ENCODE measurements around the gene SLF2.

Gene SLF2

GRCh38 chr10:100901051-100901450 lies 11.7 kb upstream of the SLF2 start:
- DNase-seq, result no peak

DNA sequence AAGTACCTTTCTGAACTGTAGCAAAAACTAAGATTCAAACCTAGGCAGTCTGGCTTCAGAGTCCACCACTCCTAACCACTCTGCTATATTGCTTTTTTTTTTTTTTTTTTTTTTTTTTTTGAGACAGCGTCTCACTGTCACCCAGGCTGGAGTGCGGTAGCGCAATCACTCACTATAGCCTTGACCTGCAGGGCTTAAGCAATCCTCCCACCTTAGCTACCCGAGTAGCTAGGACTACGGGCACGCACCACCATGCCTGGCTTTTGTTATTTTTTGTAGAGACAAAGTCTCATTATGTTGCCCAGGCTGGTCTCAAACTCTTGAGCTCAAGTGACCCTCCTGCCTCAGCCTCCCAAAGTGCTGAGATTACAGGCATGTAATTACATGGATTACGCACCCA lies 10.1 kb upstream of the SLF2 start:
- no peak for DNase-seq

DNA sequence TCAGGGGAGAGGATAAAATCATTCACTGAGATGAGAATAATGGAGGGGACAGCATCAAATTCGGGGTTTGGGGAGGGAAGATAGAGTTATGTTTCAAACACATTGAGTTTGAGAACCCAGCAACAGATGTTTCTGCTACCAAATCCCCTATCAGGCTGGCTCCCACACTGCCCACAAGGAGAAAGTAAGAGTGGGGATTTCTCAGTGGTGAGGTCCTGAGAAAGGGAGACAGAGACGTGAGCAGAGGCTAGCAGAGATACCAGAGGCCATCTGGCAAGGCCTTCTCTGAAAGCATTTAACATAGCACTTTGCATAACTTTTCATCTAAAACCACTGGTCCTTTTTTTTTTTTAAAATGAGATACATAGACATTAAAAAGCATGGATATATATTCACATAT lies 7.8 kb upstream of the SLF2 start:
- DNase-seq, result no peak

DNA sequence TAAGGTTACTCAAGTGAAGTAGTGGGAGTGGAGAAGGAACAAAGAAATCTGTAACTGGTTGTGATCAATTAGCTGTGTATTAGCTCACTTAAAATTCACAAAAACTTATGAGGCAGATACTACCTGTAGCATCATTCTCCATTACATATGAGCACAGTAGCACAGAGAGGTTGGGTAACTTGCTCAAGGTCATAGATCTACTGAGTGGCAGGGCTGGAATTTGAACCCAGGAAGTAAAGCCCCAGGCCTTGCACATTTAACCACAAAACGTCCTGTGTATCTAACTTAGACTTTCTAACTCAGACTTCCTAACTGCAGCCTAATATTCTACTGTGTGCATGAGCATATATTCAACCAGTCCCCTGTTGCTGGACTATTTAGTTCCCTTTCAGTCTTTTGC lies 5.6 kb upstream of the SLF2 start:
- DNase-seq, result no peak

DNA sequence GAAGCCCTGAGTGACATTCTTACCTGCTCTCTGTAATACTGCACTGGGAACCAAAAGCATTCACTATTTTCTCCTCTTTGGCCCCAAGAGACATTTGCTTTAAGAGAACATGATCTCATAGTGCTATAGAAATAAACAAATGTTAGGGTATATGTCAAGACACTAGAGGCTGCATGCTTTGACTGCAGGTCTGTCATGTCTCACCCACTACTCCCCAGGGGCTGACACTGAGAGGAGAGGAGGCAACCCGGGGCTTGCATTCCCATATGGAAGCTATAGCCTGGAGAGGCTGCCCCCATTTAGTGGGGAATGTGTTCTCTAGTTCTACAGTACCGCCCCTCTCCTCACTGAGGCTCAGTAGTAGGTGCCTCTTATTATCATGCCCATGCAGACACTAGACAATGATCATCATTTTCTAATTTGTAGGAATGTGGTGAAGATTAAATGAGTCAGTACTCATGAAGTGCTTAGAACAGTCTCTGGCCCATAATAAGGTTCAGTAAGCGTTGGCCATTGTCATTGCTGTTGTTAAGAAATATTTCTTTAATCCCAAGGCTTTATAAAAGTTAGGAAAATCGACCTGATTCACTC lies 4.9 kb upstream of the SLF2 start:
- DNase-seq, result no peak

- no peak for DNase-seq
Measured at GRCh38 chr10:100908378-100908777, 4.4 kb upstream of the SLF2 start.

GRCh38 chr10:100909501-100910263 lies 3.1 kb upstream of the SLF2 start:
- no peak for DNase-seq

DNA sequence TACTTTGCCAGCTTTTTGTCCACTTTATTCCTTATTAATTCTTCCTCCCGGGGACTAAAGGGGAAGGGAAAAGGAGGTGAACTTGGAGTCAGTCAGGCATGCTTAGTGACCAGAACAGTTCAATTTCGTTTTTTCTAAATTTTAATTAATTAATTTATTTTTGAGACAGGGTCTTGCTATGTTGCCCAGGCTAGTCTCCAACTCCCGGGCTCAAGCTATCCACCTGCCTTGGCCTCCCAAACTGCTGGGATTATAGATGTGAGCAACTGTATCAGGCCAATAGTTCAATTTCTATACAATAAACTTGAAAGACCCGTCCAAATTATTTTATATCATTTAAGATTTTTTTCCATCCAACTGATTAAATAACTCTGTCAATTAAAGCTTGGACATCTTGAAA lies 1.3 kb upstream of the SLF2 start:
- no peak for DNase-seq

- DNase-seq, result no peak
Measured at GRCh38 chr10:100912013-100912604, 654 bp upstream of the SLF2 start.

GRCh38 chr10:100913470-100913865 lies 705 bp downstream of the SLF2 start:
- DNase-seq, result no peak

GRCh38 chr10:100917071-100917470 lies 4.3 kb downstream of the SLF2 start:
- DNase-seq, result no peak

DNA sequence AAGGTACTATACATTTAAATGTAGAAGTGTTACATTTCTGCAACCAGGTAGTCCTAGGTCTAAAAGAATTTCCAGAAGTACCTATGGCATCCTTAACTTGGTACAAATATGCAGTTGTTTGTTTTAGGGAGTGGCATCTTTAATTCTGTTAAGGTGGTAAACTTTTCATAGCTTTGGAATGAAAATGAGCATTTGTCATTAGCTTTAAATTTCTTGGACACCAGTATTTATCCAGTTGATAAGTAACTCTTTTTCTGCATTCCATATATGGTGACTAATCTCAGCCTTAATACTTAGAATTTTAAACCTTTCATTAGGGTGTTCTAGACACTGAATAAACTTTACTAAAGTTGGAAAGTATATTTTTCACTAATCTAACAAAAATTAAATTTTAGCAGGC lies 10.8 kb downstream of the SLF2 start:
- no peak for DNase-seq

GRCh38 chr10:100927266-100927665 lies 14.5 kb downstream of the SLF2 start:
- no peak for DNase-seq

GRCh38 chr10:100928039-100928438 lies 15.3 kb downstream of the SLF2 start:
- DNase-seq, result no peak

DNA sequence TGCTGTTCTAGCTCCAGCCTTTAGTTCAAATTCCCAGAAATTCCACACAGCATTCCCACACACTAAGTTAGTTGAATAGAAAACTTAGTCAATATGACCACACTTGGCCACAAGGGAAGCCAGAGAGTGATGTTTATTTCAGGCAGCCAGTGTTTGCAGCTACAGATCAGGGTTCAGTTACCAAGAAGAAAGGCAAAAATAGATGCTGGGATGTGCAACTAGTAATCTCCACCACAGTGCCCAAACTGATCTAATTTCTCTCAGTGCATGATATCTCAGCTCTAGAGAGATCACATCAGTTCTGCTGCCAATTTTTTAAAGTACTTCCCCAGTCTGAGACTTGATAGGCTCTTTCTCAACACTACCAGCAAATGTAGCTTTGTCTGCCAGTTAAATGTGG lies 17.6 kb downstream of the SLF2 start:
- no peak for DNase-seq

GRCh38 chr10:100934084-100934659 lies 21.4 kb downstream of the SLF2 start:
- DNase-seq, result no peak

DNA sequence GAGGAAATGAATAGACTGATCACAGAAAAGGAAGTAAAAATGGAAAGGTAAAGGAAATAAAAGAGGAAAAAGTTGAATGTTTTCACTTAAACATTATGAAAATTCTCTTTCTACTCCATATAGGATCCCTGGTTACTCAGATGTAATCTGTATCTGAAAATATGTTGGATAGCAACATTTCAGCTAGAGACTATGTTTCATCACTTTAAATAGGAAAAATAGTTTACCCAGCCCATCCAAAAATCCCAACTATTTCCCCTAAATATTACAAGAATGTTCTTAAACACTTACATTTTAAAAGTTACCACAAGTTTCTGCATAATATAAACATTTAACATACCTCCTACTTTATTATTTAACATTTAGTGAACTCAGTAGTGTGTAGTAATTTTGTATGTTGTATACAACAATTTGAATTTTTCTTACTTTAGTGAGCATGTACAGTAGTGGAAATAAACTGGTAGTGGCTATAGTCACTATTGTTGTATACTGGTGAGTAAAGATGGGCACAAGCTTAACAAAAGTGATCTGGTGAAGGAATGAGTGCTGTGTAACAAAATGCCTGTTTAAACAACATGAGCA lies 27.1 kb downstream of the SLF2 start:
- DNase-seq, result no peak

- DNase-seq, result no peak
Measured at GRCh38 chr10:100942229-100942628, 29.5 kb downstream of the SLF2 start.

DNA sequence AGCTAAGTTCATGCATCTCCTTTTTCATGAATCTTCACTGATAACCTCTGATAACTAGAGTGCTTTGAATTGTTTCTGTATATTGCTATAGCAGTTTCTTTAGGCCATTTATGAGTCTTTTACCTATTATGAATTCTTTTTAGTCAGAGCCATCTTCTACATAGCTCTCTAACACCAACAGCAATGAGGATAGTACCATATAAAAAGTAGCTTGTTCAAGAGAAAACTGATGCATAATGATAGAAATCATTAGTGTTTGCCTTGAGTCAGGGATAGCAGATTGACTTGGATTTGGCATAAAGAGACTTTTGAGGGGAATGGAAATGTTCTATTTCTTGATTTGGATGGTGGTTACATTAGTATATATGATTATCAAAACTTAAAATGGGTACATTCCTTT lies 30.7 kb downstream of the SLF2 start:
- no peak for DNase-seq

DNA sequence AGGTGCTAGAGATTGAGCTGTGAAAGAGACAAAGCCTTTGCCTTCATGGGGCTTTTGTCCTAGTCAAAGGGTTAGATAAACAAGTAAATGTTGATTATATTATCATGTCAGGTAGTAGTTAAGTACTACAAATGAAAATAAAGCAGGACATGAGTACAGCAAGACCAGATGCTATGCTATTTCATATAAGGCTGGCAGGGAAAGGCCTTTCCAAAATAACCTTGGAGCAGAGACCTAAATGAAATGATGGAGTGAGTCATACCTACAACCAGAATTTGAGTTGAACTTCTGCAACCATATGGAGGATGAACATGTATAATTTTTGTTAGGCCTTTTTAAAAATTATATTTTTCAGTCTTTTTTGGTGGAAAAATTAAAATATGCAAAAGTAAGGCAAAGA lies 33.0 kb downstream of the SLF2 start:
- no peak for DNase-seq

- DNase-seq, result no peak
Measured at GRCh38 chr10:100948916-100949315, 36.2 kb downstream of the SLF2 start.

- no peak for DNase-seq
Measured at GRCh38 chr10:100960251-100960650, 47.5 kb downstream of the SLF2 start.

GRCh38 chr10:100962351-100963080 lies 49.8 kb downstream of the SLF2 start:
- no peak for DNase-seq
